HG02678 (cell line): ENCODE measurements around the gene GOT2.
"Not testable (repeated sequence)": the region's sequence is repeated elsewhere in the genome, so short reads cannot be mapped to it uniquely, and the experiment has no call there.

Experiments
- ATAC-seq: cut with Tn5 transposase; IDR thresholded peaks from one replicate; pipeline ENCODE4 v1.9.1; 2021; ENCODE audit warnings: mild to moderate bottlenecking, moderate library complexity; ENCODE audit not compliant: unreplicated experiment

GOT2 gene

DNA sequence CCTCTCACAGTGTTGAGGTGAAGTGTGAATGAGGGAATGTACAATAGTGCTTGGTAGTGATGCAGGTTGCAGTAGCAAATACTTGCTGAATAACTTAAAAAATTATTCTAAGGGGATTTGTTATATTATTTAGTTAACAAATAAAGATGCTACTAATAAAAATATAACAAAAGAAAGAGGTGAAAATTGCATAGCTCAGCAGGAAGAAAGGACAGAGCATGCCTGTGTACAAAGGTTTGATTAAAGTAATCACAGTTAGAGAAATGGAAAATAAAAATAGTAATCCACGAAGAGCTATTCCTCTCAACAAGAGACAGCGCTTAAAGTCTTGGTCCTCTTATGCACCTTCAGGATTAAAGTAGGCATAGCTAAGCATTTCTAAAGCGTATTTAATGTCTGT, 11.0 kb downstream of the GOT2 start:
- no peak for ATAC-seq

DNA sequence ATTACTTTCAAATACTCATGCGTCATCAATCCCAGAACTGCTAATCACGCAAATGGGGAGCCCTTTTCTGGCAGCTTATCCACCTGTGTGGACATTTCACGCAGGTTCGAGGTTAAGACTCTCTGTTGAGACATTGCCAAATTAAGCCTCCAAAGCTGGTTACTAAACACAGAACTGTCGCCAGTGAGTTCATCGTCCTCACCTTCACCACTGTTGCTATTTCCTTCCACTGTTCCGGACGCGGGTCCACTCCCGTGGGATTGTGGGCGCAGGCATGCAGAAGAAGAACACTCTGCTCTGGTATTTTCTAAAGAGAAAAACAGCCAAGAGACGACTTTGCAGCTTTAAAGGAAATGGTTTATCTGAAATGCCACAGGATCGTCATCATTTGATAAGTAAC, 16.1 kb downstream of the GOT2 start:
- no peak for ATAC-seq

DNA sequence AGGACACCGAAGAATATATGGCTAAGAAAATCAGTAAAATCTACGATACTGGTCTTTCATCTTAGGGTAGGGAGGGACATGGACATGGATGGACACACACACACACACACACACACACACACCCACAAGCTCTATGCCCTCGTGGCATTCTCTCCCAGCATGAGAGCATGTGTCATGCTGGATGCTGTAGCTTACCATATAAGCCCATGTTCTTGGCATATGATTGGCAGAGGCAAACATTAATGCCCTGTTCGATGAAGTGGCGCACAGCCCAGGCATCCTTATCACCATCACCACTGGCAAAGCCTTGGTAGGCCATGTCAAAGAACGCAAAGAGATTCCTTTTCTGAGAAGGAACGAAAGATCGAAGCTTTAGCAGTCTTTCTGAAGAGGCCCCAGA, 17.6 kb downstream of the GOT2 start:
- no peak for ATAC-seq

DNA sequence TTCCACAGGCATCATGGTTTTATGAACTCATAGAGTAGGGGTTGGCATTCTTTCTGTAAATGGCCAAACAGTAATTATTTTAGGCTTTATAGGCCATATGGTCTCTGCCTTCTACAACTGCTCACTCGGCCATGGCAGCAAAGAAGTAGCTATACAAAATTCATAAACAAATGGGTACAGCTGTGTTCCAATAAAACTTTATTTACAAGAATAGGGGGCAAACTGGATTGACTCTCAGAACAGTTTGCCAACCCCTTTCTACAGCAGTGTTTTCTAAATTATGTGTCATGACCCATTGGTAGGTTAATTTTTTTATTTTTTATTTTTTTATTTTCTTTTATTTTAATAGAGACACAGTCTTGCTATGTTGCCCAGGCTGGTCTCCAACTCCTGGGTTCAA, 20.4 kb downstream of the GOT2 start:
- ATAC-seq: no peak

DNA sequence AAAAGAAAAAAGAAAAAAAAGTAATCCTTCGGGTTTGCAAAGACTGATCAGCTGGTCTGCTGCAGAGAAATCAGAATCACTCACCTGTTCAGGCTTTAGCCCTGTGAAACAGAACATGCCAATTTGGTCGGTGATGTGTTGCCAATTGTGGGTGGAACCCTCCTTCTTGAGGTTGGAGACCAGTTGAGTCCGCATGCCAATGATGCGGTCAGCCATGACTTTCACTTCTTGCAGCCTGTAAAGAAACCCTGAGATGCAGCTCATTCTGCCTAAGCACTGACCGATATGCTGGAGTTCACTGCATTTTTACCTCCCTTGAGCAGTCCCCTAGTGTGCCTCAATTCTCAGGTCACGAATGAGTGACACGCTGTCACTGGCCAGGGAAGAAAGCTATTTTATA, 24.8 kb downstream of the GOT2 start:
- no peak for ATAC-seq

DNA sequence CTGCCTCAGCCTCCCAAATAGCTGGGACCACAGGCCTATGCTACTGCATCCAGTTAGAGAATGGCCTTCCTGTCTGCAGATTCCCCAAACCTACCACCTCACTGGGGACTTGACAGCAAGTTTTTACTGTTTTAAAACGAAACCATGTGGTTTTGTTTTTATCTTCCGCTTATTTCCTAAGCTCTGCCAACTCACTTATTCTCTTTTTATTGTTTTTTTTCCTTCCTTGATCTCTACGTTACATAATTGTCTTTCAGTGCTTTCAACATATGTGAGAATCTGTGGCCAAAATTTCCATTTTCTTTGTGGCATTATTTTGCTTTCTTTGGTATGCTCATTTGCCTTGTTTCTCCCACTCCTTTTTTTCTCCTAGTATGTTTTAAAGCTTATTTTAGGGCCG, 35.0 kb downstream of the GOT2 start:
- no peak for ATAC-seq

DNA sequence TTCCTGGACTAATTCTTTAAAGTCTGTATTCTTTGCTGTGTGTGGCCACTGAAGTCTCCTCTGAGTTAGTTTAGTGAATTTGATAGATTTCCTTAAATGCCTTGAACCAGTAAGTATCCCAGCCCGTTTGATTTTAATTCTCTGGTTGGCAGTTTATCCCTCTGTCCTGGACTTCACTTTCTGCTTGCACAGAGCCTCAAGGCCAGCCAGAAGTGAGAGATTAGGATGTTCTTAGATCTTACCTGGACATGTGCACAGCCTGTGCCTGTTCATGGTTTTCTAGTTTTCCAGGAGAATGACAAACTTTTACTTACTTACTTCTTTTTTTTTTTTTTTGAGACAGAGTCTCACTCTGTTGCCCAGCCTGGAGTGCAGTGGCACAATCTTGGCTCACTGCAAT, 38.7 kb downstream of the GOT2 start:
- ATAC-seq: no peak

DNA sequence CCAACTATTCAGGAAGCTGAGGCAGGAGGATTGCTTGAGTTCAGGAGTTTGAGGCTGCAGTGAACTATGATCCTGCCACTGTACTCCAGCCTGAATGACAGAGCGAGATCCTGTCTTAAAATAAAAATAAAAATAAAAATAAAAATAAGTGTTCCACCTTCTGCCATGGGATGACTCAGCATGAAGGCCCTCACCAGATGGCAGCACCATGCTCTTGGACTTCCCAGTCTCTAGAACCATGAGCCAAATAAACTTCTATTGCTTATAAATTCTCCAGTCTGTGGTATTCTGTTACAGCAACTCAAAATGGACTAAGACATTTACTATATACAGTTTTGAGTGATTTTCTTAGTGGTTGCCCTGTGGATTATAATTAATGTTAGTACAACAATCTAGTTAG, 41.7 kb downstream of the GOT2 start:
- ATAC-seq: no peak

DNA sequence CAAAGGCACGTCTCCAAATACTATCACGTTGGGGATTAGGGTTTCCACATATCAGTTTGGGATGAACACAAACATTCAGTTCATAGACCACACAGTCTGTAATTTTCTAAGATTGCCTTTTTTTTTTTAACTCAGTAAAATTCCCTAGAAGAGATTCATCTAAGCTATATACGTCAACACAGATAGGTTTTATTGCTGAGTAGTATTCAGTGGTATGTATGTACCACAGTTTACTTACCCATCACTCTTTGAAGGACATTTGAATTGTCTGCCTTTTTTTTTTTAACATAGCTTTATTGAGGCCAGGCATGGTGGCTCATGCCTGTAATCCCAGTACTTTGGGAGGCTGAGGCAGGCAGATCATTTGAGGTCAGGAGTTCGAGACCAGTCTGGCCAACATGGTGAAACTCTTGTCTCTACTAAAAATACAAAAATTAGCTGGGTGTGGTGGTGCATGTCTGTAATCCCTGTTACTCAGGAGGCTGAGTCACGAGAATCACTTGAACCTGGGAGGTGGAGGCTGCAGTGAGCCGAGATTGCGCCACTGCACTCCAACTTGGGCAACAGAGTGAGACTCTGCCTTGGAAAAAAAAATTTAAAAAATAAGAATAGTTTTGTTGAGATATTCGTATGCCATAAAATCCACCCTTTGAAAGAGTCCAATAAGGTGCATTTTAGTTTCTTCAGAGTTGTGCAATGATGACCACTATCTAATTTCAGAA, 47.0 kb downstream of the GOT2 start:
- not testable (repeated sequence) for ATAC-seq

DNA sequence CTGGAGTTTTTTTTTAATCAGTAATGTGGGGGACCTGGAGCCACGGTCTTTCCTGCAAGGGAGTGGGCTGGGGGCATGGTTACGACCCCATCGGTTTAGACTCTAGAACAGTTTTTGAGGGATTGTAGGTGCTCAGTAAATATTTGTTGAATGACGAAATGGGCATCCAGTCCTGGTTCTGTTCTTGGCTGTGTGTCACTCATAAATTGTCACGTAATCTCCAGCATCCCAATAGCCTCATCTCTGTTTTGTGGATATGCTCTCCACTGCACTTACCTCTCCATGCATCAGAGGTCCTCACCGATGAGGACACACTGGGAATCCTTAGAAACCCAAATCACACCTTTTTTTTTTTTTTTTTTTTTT, 49.0 kb downstream of the GOT2 start:
- ATAC-seq: no peak

DNA sequence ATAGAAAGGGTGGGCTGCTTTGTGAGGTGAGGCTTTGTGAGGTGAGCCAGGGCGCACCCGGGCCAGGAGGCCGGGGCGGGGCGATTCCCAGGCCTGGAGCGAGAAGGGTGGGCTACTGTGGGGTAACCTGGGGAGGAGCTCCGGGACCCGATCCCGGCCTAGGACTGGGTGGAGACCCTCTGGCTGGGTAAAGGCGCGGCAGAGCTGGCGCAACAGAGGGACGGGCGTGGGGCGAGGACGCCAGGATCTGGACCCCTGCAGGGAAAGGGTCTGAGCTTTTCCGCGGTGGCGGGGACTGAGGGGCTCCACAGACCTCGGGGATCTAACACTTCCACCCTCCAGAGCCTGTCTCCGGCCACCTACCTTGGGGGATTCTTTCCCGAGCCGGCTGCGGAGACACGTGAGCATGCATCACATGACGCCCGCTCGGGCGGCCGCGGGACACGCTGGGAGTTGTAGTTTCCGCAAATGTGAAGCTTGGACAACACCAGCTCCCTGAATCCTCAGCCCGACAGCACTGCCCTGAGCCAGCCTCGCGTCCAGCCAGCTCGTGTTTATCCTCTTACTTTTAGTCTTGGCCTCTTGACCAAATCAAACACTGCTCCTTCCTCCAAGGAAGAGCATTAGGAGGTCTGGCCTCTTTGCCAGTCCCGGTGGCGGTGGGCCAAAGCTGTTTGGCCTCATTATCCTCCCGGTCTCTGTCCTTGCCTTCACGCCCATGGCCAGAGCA, 49.6 kb downstream of the GOT2 start, which contains the start of gene SLC38A7:
SLC38A7 (minus strand) TSS at position 417 of the 730 bp plus-strand sequence. CDS start 4,644 bp downstream, outside the sequence.
- peak; percentile 98 for ATAC-seq

DNA sequence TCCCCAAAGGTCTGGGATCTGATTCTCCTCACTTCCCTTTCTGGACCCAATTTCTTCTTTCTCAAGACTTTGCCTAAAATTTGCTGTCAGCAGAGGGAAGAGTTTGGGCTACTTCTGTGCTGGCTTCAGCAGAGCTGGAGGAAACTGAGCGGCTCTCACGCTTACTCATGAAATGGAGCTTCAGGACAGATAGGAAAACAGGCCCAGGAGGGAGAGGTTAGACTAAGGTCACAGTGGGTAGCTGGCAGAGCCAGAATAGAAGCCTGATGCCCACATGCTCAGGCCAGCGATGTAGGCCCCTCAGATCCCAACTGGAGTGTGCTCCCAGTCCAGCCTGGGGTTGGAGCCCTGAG, 50.1 kb downstream of the GOT2 start:
- peak; percentile 7 for ATAC-seq

DNA sequence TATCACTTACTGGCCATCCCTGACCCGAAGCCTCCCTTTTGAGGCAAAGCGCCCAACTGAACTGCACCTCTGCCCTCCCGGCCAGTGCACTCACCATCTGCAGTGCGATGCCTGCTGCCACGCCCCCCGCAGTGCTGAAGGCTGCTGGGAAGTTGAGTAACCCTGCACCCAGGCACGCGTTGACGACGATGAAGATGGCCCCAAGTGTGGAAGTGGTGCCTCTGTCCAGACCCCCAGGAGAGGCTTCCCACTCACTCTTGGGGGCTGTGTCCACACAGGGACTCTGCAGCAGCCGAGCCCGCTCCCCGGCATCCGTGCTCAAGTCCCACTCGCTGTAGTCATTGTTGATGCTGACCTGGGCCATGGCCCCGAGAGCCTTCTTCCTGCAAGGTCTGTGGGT, 54.4 kb downstream of the GOT2 start:
- no peak for ATAC-seq

DNA sequence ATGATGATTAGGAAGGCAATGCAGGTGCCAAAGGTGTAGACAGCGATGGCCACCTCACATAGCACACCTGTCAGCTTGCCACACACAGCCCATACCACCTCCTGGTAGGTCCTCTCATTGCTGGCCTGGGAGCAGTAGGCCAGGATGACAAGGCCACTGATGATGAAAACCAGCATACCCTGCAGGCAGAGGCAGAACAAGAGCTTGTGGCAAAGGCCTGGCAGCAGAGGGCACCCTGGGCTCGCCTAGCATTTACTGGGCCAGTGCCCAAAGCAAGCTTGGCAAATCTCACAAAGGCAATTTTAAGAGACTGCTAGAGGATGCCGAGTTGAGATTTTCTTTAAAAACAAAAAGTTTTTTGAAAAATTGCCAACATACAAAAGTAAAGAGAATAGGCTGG, 55.4 kb downstream of the GOT2 start:
- ATAC-seq: no peak

DNA sequence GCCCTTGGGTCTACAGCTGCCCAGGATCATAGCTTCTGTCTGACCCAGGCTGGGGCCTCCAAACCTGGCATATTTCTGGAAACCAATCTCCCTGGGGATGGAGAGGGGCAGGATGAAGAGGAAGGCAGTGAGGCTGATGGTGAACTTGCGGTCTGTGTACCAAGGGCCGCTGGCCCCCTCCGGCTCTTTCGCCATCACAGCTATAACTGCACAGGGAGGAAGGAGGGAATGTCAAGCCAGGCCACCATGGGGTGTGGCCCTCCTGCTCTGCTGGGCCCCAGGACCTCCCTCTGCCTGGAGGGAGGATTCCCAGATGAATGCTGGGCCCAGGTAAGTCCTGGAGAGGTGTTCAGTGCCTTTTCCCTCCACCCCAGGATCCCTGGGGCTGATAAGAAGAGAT, 55.8 kb downstream of the GOT2 start:
- no peak for ATAC-seq

DNA sequence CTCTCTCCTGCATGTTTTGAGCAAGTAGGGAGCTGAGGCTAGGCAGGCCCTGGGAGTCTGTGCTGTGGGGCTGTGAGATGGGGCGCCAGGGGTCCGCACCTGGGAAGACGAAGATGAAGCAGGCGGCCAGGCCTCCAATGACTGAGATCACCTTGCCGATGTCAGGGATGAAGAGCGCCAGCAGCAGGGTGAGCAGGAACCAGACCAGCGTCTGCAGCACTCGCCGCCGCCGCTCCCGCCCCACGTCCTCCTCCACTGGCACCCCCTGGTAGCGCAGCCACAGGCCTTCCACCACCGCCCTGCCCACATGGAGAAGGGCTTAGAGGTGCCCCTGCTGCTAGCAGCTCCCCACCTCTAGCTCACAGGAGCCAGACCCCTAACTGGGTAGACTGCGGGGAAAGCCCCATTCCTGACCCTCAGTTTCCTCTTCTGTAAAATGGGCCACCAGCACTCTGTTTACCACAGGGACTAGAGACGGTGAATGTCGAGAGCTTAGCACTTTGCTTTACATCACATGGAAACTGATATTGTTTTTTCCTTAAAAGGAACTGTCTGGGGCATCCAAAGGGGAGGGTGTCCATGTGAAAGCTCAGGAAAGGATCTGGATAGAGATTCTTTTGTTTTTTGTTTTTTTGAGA, 63.1 kb downstream of the GOT2 start:
- no peak for ATAC-seq

DNA sequence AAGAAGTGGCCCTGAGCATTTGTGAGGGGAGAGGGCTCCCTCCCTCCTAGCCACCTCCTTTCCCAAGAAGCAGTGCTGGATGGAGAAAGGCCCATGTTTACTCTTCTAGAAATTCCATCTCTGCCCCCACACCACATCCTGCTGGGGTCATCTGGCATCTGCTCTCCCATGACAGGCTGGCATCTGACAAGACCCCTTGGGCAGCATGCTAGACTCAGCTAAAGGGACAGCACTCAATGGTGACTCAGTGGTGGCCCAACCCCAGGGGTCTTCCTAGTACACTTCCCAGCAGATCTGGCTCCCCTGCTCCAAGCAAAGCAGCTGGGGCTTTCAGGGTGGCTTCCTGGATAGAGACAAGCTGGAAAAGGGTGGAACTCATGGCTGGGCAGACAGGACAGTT, 63.9 kb downstream of the GOT2 start:
- no peak for ATAC-seq

DNA sequence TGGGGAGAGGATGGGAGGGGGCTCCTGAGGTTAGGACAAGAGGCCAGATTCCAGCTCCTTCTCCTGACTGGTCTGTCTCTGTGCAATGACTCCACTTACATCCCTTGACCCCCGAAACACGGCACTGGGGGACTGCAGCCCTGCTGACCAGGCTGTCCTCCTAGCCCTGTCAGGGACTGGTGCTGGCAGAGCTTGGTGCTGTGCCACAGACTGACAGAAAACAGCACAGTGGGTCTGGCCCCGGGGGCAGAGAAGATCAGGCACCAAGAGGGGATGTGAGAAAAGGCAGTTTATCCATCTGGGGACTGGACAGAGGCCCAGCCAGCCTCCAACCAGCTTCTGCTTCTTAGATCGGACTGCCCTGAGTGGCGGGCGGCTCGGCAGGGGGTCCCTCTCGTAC, 68.9 kb downstream of the GOT2 start:
- no peak for ATAC-seq

DNA sequence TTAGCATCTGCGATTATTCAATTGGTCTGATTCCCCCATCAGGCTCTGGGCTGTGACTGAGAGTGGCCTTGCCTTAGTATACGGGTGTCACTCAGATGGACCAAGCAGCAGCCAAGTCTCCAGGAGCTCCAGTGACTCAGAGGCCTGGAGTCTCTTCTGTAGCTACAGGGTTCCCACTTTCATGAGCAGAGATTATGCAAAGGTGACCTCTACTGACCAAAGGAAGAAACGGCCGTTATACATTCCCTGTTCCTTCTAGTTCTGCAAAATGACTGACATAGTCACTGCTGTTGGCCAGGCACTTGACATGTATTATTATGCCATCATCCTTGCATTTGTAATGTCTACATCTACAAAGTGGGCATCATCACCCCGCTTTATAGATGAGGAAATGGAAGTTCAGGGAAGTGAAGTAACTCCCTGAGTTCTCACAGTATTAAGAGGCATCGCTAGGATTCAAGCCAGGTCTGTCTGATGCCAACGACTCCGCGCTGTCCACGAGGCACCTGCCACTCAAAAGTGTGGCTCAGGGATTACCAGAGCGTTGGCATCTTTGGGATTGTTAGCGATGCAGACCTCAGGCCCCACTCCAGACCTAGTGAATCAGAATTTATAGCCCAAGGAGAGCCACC, 72.8 kb downstream of the GOT2 start:
- ATAC-seq: peak; percentile 75

DNA sequence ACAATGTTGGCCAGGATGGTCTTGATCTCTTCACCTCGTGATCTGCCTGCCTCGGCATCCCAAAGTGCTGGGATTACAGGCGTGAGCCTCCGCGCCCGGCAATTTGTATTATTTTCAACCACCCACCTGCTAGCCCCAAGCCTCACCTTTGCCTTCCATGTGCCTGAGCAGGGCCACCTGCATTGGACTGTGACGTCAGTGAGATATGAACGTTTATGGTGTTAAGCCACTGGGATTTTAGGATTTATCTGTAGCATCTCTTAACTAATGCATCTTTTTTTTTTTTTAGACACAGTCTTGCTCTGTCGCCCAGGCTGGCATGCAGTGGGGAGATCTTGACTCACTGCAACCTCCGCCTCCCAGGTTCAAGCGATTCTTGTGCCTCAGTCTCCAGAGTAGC, 74.2 kb downstream of the GOT2 start:
- not testable (repeated sequence) for ATAC-seq

DNA sequence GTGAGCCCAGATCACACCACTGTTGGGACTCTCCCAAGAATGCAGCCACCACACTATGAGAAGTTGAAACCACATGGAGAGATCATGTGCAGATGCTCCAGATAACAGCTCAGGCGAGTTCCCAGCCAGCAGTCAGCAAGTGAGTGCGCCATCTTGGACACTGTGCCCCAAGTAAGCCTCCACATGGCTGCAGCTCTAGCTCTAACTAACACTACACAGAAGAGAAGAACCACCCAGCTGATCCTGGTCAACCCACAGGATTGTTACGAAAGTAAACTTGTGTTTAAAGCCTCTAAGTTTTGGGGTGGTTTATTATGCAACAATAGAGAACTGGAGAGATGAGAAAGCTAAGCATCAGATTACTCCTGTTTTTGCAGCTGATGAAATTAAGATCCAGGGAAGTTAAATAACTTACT, 75.3 kb downstream of the GOT2 start:
- ATAC-seq: no peak
